Measurements from ENCODE around the gene NFIA. TPM values are rescaled to one million over a fixed set of nuclear protein-coding genes. Genes with fewer than 3 reads are reported as not detected.

NFIA gene
- total RNA-seq, 1 donor from 2014 or later, result 31.3 TPM

DNA sequence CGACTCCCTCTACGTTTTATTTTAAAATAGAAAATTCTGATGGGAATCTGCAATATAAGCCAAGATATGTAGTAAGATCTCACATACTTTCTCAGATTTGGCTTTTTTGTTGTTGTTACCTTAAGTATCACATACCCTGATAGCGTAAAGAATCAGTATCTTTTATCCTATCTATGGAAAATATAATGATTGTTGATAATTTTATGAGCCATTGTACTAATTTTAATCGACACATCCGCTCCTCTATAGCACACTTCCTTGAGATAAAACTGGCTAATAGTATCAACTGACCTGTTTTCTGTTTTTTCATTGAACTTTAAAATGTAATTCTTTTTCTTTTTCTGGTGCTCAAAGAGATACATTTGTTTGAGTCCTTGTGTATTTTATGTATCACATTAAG lies 118.7 kb downstream of the NFIA start:
- H3K9ac ChIP-seq (ENCODE audit: low read depth in 1 of 3, low read length in 3 of 3), result no peak overlapping the region
- H3K27ac ChIP-seq (ENCODE audit: low read depth, low read length), result no peak overlapping the region
- H3K9me3 ChIP-seq (ENCODE audit: control insufficient read depth in 3 of 3, low read length in 3 of 3), result no peaks in the 10 kb centered on the region
- H3K4me1 ChIP-seq (ENCODE audit: control insufficient read depth in 3 of 3, insufficient read depth in 3 of 3, low read length in 3 of 3), result peaks cover 8 to 11% (median 9%) of the 10 kb centered on the region in 3 donors
- no peaks in the 10 kb centered on the region for H3K27me3 ChIP-seq (ENCODE audit: control insufficient read depth in 3 of 3, insufficient read depth in 3 of 3, low read length in 3 of 3)
- H3K4me3 ChIP-seq (ENCODE audit: low read length in 3 of 3), result no peak overlapping the region
- H3K36me3 ChIP-seq (ENCODE audit: control insufficient read depth in 3 of 3, insufficient read depth in 3 of 3, low read length in 3 of 3), result no peaks in the 10 kb centered on the region

DNA sequence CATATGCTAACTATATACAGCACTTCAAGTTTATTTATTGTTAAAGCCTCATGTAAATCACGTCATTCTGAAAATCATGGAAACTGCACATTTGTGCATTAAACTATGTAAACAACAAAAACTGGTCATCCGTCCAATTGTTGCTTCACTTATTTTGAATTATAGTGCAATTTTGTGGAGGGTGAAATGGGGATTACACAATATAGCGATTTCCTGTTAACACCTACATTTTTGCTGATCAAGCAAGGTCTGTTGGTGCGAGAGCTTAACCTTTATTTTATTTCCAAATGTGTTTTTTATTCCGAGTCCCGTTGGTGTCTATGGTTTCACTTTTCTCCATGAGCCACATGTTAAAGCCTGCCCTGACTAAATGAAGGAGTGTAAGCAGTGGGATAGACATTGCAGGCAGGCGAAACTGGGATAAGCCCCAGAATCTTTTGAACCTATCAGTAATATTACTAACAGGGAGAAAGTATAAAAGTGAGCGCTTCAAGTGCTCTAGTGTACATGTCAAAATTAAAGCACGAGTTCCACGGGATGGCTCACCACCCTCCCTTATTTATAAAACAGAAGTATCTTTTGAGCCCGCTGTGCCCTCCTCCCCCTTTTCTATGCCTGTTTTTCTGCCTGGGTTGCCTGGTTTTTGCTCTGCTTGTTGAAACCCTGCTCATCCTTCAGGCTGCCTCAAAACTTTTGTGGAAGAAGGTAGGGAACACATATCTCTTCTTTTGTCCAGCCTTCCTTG lies 120.7 kb downstream of the NFIA start:
- Histone ChIP-seq H3K27me3 (ENCODE audit: control insufficient read depth in 3 of 3, insufficient read depth in 3 of 3, low read length in 3 of 3) (no peaks in the 10 kb centered on the region), H3K9me3 (ENCODE audit: control insufficient read depth in 3 of 3, low read length in 3 of 3) (no peaks in the 10 kb centered on the region), H3K27ac (ENCODE audit: low read depth, low read length) (peak overlapping the region; percentile 63), H3K4me3 (ENCODE audit: low read length in 3 of 3) (peak overlapping the region; percentile 32 to 66 (median 52)), H3K4me1 (ENCODE audit: control insufficient read depth in 3 of 3, insufficient read depth in 3 of 3, low read length in 3 of 3) (peaks cover 8 to 13% (median 9%) of the 10 kb centered on the region in 3 donors), H3K36me3 (ENCODE audit: control insufficient read depth in 3 of 3, insufficient read depth in 3 of 3, low read length in 3 of 3) (no peaks in the 10 kb centered on the region), H3K9ac (ENCODE audit: low read depth in 1 of 3, low read length in 3 of 3) (peak overlapping the region; percentile 55 to 71 (median 63))

DNA sequence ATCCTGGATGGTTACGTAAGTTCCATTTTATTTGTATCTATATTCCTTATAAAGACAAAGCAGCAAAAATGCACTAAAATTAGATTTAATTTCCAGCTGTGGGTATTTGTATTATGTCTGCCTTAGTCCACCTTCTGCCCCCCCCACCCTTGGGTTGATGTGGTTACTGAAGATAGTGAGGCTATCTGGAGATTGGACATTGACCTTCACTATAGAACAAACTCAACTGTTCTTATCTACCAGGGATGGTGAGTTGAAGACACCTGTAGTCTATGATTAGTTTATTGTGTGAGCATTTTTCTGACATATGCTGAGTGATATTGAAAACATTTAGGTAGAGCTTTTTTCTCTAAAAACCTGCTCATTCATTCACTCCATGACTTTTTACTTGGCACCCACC lies 122.2 kb downstream of the NFIA start:
- Histone ChIP-seq H3K36me3 (ENCODE audit: control insufficient read depth in 3 of 3, insufficient read depth in 3 of 3, low read length in 3 of 3) (no peaks in the 10 kb centered on the region), H3K9me3 (ENCODE audit: control insufficient read depth in 3 of 3, low read length in 3 of 3) (no peaks in the 10 kb centered on the region), H3K9ac (ENCODE audit: low read depth in 1 of 3, low read length in 3 of 3) (no peak overlapping the region), H3K4me1 (ENCODE audit: control insufficient read depth in 3 of 3, insufficient read depth in 3 of 3, low read length in 3 of 3) (peaks cover 4 to 13% (median 9%) of the 10 kb centered on the region in 3 donors), H3K4me3 (ENCODE audit: low read length in 3 of 3) (no peak overlapping the region), H3K27ac (ENCODE audit: low read depth, low read length) (no peak overlapping the region), H3K27me3 (ENCODE audit: control insufficient read depth in 3 of 3, insufficient read depth in 3 of 3, low read length in 3 of 3) (no peaks in the 10 kb centered on the region)

DNA sequence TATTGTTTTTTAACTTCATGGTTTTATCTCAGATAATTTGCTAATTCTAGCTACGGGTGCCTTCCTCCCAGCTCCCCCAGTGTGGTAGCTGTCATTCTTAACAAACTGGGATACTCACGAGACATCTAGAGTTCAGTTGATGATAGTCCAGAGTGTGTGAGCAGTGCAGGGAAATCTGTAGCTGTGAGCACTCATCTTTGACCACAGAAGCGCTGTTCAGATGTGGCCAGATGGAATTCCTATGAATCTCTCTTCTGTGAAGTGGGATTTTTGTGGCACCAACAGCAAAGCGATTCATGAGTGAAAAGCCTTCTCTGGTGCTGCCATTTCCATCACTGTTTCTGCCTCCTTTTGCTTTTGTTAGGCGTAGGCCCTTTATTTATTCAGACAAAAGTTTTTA lies 125.1 kb downstream of the NFIA start:
- Histone ChIP-seq H3K4me1 (ENCODE audit: control insufficient read depth in 3 of 3, insufficient read depth in 3 of 3, low read length in 3 of 3) (peaks cover 9 to 13% (median 11%) of the 10 kb centered on the region in 3 donors), H3K9ac (ENCODE audit: low read depth in 1 of 3, low read length in 3 of 3) (no peak overlapping the region), H3K36me3 (ENCODE audit: control insufficient read depth in 3 of 3, insufficient read depth in 3 of 3, low read length in 3 of 3) (no peaks in the 10 kb centered on the region), H3K27ac (ENCODE audit: low read depth, low read length) (no peak overlapping the region), H3K4me3 (ENCODE audit: low read length in 3 of 3) (no peak overlapping the region), H3K9me3 (ENCODE audit: control insufficient read depth in 3 of 3, low read length in 3 of 3) (no peaks in the 10 kb centered on the region), H3K27me3 (ENCODE audit: control insufficient read depth in 3 of 3, insufficient read depth in 3 of 3, low read length in 3 of 3) (no peaks in the 10 kb centered on the region)

DNA sequence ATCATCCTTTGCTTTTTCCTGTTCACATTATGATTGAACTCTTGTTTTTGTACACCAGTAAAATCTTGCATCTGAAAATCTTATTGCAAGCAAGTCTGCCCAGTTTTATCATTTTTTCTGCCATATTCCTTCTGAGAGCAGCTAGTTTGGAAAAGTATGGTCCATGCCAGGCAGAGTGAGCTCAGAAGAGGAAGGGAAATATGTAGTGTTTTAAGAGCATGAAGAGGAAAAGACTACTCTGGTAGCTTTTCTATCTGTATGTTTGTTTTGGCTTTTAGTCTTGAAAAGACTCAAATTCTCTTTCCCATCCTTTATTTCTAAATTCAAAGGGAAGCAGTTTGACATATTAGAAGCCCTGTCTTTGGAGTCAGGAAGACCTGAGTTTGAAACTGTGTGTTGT lies 125.8 kb downstream of the NFIA start:
- Histone ChIP-seq H3K27ac (ENCODE audit: low read depth, low read length) (no peak overlapping the region), H3K4me1 (ENCODE audit: control insufficient read depth in 3 of 3, insufficient read depth in 3 of 3, low read length in 3 of 3) (peaks cover 8 to 11% (median 10%) of the 10 kb centered on the region in 3 donors), H3K9me3 (ENCODE audit: control insufficient read depth in 3 of 3, low read length in 3 of 3) (no peaks in the 10 kb centered on the region)

DNA sequence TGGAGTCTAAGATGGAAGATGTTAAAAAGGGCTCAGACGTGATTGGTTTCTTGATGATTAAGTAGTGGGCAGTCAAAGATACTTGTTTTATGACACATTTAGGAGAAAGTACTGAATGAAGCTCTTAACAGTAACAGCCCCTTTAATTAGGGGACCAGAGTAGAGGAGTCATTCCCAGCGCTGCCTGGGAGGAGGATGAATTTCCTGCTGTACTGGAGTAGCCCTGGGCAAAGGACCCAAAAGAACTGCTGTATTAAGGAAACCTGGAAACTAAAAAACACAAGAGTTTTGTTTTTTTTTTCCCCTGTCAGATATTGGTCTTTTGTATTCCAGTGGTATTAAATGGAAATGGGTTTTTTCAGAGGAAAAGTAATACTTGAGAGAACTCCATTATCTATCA lies 126.5 kb downstream of the NFIA start:
- H3K9me3 ChIP-seq (ENCODE audit: control insufficient read depth in 3 of 3, low read length in 3 of 3), result no peaks in the 10 kb centered on the region
- H3K27ac ChIP-seq (ENCODE audit: low read depth, low read length), result no peak overlapping the region
- H3K27me3 ChIP-seq (ENCODE audit: control insufficient read depth in 3 of 3, insufficient read depth in 3 of 3, low read length in 3 of 3), result no peaks in the 10 kb centered on the region
- H3K4me3 ChIP-seq (ENCODE audit: low read length in 3 of 3), result no peak overlapping the region
- H3K36me3 ChIP-seq (ENCODE audit: control insufficient read depth in 3 of 3, insufficient read depth in 3 of 3, low read length in 3 of 3), result no peaks in the 10 kb centered on the region
- no peak overlapping the region for H3K9ac ChIP-seq (ENCODE audit: low read depth in 1 of 3, low read length in 3 of 3)
- peaks cover 4 to 7% (median 7%) of the 10 kb centered on the region in 3 donors for H3K4me1 ChIP-seq (ENCODE audit: control insufficient read depth in 3 of 3, insufficient read depth in 3 of 3, low read length in 3 of 3)

More for the DNA sequence above, 125.8 kb downstream of the NFIA start:
- H3K27me3 ChIP-seq (ENCODE audit: control insufficient read depth in 3 of 3, insufficient read depth in 3 of 3, low read length in 3 of 3), result no peaks in the 10 kb centered on the region
- no peak overlapping the region for H3K9ac ChIP-seq (ENCODE audit: low read depth in 1 of 3, low read length in 3 of 3)
- no peak overlapping the region for H3K4me3 ChIP-seq (ENCODE audit: low read length in 3 of 3)
- no peaks in the 10 kb centered on the region for H3K36me3 ChIP-seq (ENCODE audit: control insufficient read depth in 3 of 3, insufficient read depth in 3 of 3, low read length in 3 of 3)

DNA sequence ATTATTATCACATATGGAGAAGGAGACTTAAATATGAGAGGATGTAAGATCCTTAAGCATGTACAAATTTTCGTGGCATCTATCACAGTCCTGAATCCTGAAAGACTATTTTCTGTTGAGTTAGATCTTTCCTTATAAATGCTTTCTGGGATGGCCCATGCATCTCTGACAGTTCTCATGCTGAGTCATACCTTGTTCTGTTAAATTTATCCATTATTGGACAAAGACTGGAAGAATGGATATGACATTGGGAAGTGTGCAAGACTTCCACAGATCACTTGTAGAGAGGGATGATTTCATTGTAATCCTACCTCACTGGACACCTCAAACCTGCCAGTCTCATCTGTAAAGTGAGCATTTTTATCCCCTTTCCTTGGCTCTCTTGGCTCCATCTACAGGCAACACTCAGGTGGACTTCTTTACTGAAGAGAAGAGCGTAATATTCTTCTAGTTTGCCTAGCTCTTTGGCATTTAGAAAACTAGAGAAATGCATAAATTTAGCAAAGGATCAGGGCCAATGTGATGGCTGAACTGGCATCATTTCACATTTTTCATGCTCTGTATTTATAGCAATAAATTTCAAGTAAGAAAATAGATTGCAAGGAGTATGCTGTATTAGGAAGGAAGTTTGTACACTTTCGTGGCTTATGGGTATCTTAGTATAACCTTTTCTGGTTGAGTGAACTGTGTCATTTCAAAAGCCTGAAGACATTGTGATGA lies 128.2 kb downstream of the NFIA start:
- H3K27me3 ChIP-seq (ENCODE audit: control insufficient read depth in 3 of 3, insufficient read depth in 3 of 3, low read length in 3 of 3), result no peaks in the 10 kb centered on the region
- peaks cover 4 to 8% (median 7%) of the 10 kb centered on the region in 3 donors for H3K4me1 ChIP-seq (ENCODE audit: control insufficient read depth in 3 of 3, insufficient read depth in 3 of 3, low read length in 3 of 3)
- no peak overlapping the region for H3K9ac ChIP-seq (ENCODE audit: low read depth in 1 of 3, low read length in 3 of 3)
- H3K36me3 ChIP-seq (ENCODE audit: control insufficient read depth in 3 of 3, insufficient read depth in 3 of 3, low read length in 3 of 3), result no peaks in the 10 kb centered on the region
- no peak overlapping the region for H3K27ac ChIP-seq (ENCODE audit: low read depth, low read length)
- H3K9me3 ChIP-seq (ENCODE audit: control insufficient read depth in 3 of 3, low read length in 3 of 3), result no peaks in the 10 kb centered on the region
- no peak overlapping the region for H3K4me3 ChIP-seq (ENCODE audit: low read length in 3 of 3)

DNA sequence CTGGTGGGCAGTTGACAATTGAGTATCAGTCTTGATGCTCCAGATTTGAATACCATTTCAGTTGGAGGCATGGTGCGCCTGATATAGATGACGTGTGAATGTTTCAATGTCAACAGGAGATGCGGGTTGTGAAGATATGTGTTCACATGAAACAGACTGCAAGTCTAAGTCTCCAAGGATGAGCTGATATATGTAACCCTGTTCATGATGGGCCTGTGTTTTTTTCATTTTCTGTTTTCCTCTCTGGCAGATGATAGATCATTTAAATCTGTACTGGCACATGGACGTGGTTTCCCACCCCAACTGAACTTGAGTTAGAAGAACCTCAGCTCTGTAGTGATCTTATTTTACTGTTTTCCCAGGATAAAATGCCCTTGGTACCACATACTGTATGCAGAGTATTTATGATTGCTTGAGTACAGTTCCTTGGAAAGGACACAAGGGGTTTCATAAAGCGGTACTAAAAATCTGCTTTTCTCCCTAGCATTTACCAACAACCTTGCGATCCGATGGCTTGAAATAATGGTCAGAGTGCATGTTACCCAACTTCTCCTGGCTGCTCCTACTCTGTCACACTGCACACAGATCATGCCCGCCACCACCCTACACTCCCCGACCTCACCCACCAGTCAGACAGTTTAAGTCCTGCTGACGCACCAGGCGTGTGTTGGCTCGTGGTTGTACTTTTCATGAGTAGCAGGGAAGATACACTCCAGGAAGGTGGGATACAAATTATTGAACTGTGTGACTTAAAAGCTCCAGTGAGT lies 131.1 kb downstream of the NFIA start:
- H3K9me3 ChIP-seq (ENCODE audit: control insufficient read depth in 3 of 3, low read length in 3 of 3), result no peaks in the 10 kb centered on the region
- H3K9ac ChIP-seq (ENCODE audit: low read depth in 1 of 3, low read length in 3 of 3), result no peak overlapping the region
- peaks cover 12 to 17% (median 16%) of the 10 kb centered on the region in 3 donors for H3K4me1 ChIP-seq (ENCODE audit: control insufficient read depth in 3 of 3, insufficient read depth in 3 of 3, low read length in 3 of 3)
- no peak overlapping the region for H3K4me3 ChIP-seq (ENCODE audit: low read length in 3 of 3)
- no peaks in the 10 kb centered on the region for H3K36me3 ChIP-seq (ENCODE audit: control insufficient read depth in 3 of 3, insufficient read depth in 3 of 3, low read length in 3 of 3)
- no peaks in the 10 kb centered on the region for H3K27me3 ChIP-seq (ENCODE audit: control insufficient read depth in 3 of 3, insufficient read depth in 3 of 3, low read length in 3 of 3)
- no peak overlapping the region for H3K27ac ChIP-seq (ENCODE audit: low read depth, low read length)

DNA sequence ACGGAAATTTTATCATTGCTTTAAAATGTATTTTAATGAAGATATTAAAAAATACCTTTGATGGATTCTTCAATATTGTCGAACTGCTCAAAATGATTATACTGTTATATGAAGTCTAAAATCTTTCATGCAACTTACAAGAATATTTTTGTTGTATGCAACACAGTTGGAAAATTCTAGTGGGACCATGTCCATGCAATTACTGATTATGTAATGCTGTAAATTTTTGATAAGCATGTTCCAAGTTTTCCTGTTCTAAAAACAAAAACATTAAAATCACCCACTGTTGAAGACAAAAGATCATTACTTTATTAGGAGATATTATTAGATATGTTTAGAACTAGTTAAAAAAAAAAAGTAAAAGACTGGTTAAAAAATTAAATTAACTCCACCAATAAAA lies 132.8 kb downstream of the NFIA start:
- no peak overlapping the region for H3K27ac ChIP-seq (ENCODE audit: low read depth, low read length)

More for the DNA sequence above, 132.8 kb downstream of the NFIA start:
- Histone ChIP-seq H3K9ac (ENCODE audit: low read depth in 1 of 3, low read length in 3 of 3) (no peak overlapping the region), H3K4me3 (ENCODE audit: low read length in 3 of 3) (no peak overlapping the region), H3K27me3 (ENCODE audit: control insufficient read depth in 3 of 3, insufficient read depth in 3 of 3, low read length in 3 of 3) (no peaks in the 10 kb centered on the region), H3K36me3 (ENCODE audit: control insufficient read depth in 3 of 3, insufficient read depth in 3 of 3, low read length in 3 of 3) (no peaks in the 10 kb centered on the region), H3K9me3 (ENCODE audit: control insufficient read depth in 3 of 3, low read length in 3 of 3) (no peaks in the 10 kb centered on the region), H3K4me1 (ENCODE audit: control insufficient read depth in 3 of 3, insufficient read depth in 3 of 3, low read length in 3 of 3) (peaks cover 12 to 17% (median 16%) of the 10 kb centered on the region in 3 donors)

Measured in skeletal muscle tissue (tissue), 4 donors.